GM18502 (cell line): Measurements from ENCODE around the gene RPS6KB1.
A peak's percentile ranks its signal among the peaks of the same experiment; 100 is the strongest.
"Not testable (repeated sequence)": the region's sequence is repeated elsewhere in the genome, so short reads cannot be mapped to it uniquely, and the experiment has no call there.

Source experiments
- ATAC-seq: cut with Tn5 transposase; IDR thresholded peaks from one replicate; pipeline ENCODE4 v1.9.1; 2021; ENCODE audit warnings: mild to moderate bottlenecking; ENCODE audit not compliant: unreplicated experiment, poor library complexity

The RPS6KB1 gene

GRCh38 chr17:59869941-59870218, 23.0 kb upstream of the RPS6KB1 start:
- no peak for ATAC-seq

- no peak for ATAC-seq
Observed at GRCh38 chr17:59870482-59870881, 22.4 kb upstream of the RPS6KB1 start.

GRCh38 chr17:59872351-59872750, 20.6 kb upstream of the RPS6KB1 start:
- ATAC-seq, result no peak

GRCh38 chr17:59873414-59873813, 19.5 kb upstream of the RPS6KB1 start:
- ATAC-seq, result not testable (repeated sequence)

- ATAC-seq, result no peak
Observed at GRCh38 chr17:59874376-59874775, 18.5 kb upstream of the RPS6KB1 start.

GRCh38 chr17:59876107-59876506, 16.8 kb upstream of the RPS6KB1 start:
- ATAC-seq, result no peak

- ATAC-seq, result no peak
Observed at GRCh38 chr17:59877965-59878364, 15.0 kb upstream of the RPS6KB1 start.

GRCh38 chr17:59878624-59879023, 14.3 kb upstream of the RPS6KB1 start:
- no peak for ATAC-seq

GRCh38 chr17:59884861-59885260, 8.1 kb upstream of the RPS6KB1 start:
- ATAC-seq, result no peak

GRCh38 chr17:59888145-59888750, 4.7 kb upstream of the RPS6KB1 start:
- ATAC-seq, result no peak

- ATAC-seq, result no peak
Observed at GRCh38 chr17:59890720-59891119, 2.2 kb upstream of the RPS6KB1 start.

GRCh38 chr17:59892251-59892923, 534 bp upstream of the RPS6KB1 start:
- peak; percentile 60 for ATAC-seq

- ATAC-seq, result no peak
Observed at GRCh38 chr17:59893676-59894100, 767 bp downstream of the RPS6KB1 start.

- no peak for ATAC-seq
Observed at GRCh38 chr17:59897090-59897489, 4.2 kb downstream of the RPS6KB1 start.

- no peak for ATAC-seq
Observed at GRCh38 chr17:59899099-59899498, 6.2 kb downstream of the RPS6KB1 start.

GRCh38 chr17:59901604-59902003, 8.7 kb downstream of the RPS6KB1 start:
- ATAC-seq, result no peak

GRCh38 chr17:59903455-59903854, 10.5 kb downstream of the RPS6KB1 start:
- no peak for ATAC-seq

GRCh38 chr17:59907467-59907866, 14.5 kb downstream of the RPS6KB1 start:
- ATAC-seq, result no peak

- ATAC-seq, result no peak
Observed at GRCh38 chr17:59914274-59914854, 21.4 kb downstream of the RPS6KB1 start.

- ATAC-seq, result no peak
Observed at GRCh38 chr17:59916446-59916845, 23.5 kb downstream of the RPS6KB1 start.

- not testable (repeated sequence) for ATAC-seq
Observed at GRCh38 chr17:59920637-59921036, 27.7 kb downstream of the RPS6KB1 start.

- ATAC-seq, result not testable (repeated sequence)
Observed at GRCh38 chr17:59930121-59930520, 37.2 kb downstream of the RPS6KB1 start.
